Kidney capillary endothelial cell (primary cell): ENCODE results near the gene TNFRSF25.
"Not testable (repeated sequence)": the region's sequence is repeated elsewhere in the genome, so short reads cannot be mapped to it uniquely, and the experiment has no call there.

Experiments
- DNase-seq: peaks from one replicate; pipeline ENCODE4 v3.0.0-alpha.2; 2018; ENCODE audit warnings: low spot score

TNFRSF25 gene

DNA sequence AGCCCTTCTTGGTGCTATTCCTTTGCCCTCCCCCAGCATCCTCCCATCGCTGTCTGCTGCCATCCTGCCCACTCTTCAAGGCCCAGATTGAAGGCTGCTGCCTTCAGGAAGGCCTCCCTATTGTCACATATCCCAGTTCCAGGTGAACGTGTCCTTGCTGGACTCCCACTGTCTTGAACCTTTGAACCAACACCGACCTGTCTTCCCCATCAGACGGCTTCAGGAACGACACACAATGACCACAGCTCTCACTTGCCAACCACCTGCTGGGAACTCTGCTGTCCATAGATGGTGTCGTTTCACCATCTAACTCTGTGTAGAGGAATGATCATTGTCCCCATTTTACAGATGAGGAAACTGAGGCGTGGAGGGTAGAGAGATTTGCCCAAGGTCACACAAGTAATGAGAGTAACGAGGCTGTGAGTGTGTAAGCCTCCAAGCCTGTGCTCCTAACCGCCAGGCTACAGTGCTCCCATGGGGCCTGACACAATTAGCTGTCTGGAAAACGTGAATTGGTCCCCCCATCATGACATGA, 35.4 kb upstream of the TNFRSF25 start:
- DNase-seq, result no peak

DNA sequence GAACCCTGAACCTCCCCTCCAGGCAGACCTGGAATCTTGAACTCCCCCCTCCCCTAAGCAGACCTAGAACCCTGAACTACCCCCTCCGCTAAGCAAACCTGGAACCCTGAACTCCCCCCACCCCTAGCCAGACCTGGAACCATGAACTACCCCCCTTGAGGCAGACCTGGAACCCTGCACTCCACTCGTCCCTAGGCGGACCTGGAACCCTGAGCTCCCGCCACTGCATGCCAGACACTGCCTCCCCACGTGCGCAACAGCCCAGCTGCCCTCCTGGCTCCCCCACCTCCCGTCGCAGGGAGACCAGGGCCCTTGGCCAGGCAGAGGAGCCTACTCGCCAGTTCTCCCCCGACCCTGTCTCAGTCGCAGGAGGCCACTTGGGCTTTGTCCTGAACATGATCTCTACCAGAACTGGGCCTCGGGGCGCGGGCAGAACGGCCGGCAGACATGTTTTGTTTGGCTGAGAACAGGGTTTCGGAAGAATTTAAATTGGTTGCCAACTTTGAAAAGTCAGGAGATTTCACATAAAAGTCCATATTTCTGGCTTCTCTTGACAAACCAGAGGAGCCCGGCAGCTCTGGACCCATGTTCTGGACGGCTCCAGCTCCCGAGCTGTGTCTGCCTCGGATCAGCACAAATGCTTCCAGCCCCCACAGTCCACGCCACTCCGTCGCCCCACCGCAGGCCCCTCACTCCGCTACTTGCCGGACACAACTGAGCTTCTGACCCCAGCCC, 34.7 kb upstream of the TNFRSF25 start:
- DNase-seq, result no peak

DNA sequence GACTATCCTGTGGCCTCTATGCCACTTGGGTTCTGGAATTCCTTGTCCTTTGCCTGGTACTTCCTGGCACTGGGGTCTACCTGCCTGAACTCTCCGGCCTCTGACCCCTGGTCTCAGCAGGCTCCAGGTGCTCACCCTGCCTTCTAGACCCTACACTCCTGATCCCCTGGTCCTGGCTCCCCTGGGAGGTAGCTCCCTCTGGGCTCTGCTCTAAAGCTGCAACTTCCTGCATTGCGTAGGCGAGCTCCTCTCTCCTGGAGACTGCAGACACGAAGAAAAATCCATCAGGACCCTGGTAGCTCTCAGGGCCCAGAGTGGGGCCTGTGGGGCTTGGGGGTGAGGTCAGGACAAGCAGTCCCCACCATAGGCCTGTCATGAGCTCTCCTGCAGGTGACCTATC, 33.3 kb upstream of the TNFRSF25 start:
- no peak for DNase-seq

DNA sequence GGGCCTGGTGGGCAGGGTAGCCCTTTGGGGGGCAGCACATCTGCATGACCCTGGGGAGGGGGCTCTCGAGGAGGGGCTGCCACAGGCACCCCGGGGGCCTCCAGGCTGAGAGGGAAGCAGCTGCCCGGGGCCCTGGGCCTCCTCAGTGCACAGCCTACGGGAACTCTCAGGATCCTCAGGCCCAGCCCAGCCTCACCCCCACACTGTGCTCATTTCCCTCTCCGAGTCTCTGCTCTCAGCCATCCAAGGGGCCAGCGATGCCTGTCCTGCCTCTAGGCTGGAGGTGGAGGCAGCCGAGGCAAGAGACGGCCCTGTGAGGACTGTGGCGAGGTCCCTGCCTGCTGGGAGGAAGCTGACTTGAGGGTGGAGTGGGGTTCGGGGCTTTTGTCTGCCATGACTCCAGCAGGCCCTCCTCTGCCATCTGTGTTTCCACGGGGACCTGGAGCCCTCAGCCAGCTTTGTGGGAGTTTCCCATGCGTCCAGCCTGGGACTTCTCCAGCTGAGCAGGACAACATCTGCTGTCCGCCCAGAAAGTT, 32.7 kb upstream of the TNFRSF25 start:
- no peak for DNase-seq

DNA sequence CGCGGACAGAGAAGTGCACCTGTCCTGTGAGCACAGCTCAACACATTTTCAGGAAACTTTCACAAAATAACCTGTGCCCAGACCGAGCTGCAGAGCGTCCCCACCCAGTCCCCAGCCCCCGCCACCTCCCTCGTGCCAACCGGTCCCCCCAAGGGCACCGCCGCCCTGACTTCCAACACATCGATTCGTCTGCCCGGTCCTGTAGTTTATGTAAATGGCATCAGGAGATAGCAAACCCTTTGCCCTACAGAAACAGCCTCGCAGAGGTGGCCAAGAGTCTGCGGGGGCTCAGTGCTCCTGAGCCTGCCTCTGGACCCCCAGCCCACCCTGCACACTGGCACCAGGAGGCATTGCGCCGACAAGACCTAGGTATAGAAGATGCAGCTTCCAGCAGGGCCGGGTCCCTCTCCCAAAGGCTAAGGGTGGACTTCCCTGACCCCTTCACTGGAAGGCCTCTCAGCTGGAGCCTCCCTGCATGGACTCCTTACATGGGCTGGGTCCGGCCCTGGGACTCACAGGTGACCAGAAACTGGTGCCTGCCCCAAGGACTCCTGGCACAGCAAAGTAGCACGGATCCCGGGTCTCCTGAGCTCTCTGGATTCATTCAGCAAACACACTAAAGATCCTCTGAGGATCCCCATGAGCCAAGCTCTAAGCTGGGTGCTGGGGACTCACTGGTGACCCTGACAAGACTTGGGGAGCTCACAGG, 32.0 kb upstream of the TNFRSF25 start:
- no peak for DNase-seq

DNA sequence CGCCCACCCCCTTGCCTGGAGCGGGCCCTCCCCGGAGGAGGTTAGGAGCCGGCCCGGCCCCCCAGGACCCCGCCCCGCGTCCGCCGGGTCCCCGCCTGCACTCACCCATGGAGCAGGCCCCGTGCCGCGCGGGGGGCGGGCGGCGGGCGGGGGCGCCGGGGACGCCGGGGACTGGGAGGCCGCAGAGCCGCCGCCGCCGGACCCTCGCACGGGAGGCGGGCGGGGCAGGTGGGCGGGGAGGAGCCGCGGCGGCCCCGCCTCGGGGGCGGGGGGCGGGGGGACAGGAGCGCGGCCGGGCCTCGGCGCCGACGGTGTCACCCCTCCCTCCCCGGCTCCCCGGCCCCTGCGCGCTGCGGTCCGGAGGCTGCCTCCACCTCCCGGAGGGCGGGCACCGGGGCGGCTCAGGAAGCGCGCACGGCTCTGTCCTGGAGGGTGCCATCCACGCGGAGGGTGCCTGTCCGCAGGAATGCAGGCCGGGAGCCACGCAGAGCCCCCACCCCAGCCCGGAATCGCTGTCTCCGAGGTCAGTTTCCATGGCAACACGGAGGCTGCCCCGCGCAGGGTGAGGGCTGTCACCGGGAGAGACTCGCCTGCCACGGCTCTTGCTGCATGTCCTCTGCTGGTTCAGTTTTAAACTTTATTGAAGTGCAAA, 31.4 kb upstream of the TNFRSF25 start:
- no peak for DNase-seq

DNA sequence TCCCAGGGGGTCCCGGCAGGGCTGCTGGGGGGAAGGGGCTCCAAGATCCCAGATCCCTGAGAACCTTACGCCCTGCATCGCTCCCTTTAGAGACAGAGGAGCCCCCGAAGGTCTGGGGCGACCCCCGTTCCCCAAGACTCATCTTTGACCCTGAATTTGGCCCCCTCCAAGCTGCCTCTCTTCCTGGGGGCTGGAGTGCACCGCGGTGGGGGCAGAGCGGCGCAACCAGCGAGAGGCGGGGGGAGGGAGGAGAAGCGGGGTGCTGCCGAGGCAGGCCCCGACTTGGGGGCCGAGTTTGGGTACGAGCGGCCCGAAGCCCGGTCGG, 30.9 kb upstream of the TNFRSF25 start:
- DNase-seq, result no peak

DNA sequence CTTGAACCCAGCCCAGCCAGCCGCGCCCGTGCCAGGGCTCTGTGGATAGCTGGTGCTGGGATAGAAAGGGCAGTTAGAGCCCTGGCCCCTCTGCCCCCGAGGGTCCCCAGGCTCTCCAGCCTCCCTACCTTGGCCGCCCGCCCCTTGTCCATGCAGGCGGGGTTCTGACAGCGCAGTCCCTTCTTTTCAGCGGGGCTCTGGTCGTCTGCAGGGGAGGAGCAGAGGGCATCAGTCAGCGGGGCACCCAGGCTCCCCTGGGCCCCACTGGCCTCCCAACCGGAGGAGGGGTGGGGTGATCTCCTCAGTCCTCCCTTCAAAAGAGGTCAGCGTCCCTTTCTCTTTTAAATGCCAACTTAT, 30.4 kb upstream of the TNFRSF25 start:
- DNase-seq, result no peak

DNA sequence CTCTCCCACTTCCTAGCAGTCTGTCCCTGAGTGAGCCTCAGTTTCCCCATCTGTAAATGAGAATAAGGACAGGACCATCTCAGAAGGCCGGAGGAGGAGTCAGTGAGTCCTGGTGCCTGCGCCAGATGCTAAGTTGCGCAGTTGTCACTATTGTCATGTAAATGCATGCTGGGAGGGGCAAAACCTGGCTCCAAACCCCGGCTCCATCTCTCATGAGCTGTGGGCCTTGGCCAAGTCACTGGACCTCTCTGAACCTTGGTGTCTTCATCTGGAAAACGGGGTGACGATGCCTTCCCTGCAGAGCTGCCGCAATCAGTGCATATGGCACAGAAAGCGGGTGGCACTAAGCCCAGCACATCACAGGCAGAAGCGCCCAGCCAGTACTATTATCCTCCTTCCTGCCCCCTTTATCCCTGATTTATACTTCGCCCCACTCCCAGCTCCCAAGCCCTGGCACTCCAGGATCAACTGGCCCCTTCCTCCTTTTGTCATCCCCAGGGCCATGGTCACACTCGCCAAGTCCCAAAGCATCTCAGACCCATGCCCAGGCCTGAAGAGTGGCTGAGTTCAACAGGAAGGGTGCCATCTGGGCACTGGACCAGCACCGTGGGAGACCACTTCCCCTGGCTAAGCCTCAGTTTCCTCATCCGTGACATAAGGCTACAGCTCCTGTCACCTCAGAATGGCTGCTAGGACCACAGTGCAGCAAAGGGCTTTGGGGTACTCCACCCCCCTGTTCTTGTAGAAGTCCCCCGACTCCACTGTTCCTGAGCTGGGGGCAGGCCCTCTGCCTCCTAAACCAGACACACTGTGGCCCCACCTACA, 29.8 kb upstream of the TNFRSF25 start:
- no peak for DNase-seq

DNA sequence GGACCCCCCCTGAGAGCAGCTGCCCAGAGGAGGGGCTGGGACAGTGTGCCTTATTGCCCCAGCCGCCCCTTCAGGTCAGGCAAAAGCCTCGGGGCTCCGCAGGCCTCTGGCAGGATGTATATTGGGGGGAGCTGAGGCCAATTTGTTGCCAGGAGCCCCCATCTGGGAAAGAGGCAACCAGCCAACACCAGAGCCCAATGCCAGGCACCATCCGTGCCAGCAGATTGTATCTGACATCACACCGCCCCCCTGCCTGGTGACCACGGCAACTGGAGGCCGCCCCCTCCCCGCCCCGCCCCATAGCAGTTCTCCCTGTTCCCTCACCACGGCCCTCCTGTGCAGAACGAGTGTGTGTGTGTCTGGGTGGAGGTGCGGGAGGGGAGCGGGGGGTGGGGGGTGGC, 29.1 kb upstream of the TNFRSF25 start:
- no peak for DNase-seq

DNA sequence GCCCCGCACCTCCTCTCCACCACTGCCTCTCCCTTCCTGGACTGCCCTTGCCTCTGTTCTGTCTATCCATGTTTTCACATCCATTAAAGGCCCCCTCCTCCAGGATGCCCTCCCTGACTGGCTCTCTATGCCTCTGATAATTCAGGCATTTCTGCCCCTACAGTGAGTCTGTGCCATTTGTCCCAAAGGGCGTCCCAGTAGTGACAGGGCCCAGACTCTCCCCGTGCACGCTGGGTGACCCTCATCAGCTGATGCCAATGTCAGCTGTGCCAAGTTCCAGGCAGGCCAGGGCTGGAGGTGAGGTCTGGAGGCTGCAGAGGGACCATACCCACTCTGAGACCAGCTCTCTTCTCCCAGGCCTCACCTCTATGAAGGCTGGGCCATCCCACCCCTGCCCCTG, 28.7 kb upstream of the TNFRSF25 start:
- DNase-seq, result no peak

DNA sequence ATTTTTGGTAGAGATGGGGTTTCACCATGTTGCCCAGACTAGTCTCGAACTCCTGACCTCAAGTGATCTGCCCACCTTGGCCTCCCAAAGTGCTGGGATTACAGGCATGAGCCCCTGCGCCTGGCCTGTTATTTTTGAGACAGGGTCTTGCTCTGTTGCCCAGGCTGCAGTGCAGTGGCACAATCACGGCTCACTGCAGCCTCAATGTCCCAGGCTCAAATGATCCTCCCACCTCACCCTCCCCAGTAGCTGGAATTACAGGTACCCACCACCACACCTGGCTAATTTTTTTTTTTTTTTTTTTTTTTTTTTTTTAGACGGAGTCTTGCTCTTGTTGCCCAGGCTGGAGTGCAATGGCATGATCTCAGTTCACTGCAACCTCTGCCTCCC, 27.9 kb upstream of the TNFRSF25 start:
- DNase-seq, result not testable (repeated sequence)

DNA sequence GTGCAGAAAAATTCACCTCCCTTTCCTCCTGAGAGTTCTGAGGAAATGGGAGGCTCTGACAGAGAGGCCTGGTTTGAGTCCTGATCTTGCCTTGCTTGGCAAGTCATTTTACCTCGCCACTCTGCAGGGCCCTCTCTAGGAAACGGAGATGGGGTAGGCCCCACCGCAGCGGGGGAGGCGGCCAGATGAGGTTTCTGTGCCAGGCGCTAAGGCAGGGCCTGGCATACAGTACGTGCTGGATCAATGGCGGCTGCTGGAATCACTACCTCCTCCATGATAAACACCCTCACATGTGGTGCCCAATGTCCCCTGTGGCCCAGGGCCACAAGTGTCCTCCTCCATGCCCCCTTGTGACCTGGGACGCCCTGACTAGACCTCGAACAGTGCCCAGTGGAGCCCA, 26.0 kb upstream of the TNFRSF25 start:
- no peak for DNase-seq

DNA sequence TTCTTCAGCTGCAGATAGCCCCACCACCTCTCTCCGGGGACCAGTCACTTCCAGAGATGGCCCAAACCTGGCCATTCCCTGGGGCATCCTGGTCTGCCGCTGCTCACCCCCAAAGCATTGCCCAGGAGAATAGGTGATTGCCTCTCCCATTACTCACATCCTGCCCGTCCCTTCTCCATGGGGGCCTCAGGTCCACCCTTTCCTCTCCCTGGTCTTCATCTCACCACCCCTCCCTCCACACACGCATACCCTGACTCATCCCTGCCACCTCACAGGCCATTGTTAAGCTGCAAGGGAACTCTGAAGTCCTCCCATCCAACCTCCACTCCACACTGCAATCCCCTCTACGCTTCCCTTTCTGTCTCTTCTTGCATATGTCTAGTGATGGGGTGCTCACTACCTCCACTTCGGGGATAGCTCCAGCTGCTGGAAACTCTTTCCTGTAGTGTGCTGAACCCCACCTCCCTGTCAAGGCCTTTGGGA, 25.5 kb upstream of the TNFRSF25 start, which contains the start of gene PLEKHG5:
PLEKHG5 (minus strand) TSS at position 188 of the 483 bp plus-strand sequence. CDS start 14,096 bp downstream, outside the sequence.
- peak; percentile 92 for DNase-seq

DNA sequence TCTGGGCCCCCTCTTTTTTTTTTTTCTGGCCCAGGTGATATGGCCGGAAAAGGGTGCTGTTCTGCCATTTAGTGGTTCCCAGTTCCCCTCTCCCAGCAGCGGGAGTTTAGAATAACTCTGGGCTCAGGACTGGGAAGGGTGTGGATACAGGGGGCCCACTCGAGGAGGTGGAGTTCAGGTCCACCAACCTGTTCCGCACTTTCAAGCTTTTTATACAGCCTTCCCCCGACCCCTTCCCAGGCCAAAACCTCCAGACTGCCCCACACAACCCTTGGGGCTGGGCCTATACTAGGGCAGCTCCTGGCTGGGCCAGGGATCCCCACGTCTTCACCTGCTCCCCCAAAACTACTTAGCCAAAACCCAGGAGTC, 25.1 kb upstream of the TNFRSF25 start:
- DNase-seq, result no peak

DNA sequence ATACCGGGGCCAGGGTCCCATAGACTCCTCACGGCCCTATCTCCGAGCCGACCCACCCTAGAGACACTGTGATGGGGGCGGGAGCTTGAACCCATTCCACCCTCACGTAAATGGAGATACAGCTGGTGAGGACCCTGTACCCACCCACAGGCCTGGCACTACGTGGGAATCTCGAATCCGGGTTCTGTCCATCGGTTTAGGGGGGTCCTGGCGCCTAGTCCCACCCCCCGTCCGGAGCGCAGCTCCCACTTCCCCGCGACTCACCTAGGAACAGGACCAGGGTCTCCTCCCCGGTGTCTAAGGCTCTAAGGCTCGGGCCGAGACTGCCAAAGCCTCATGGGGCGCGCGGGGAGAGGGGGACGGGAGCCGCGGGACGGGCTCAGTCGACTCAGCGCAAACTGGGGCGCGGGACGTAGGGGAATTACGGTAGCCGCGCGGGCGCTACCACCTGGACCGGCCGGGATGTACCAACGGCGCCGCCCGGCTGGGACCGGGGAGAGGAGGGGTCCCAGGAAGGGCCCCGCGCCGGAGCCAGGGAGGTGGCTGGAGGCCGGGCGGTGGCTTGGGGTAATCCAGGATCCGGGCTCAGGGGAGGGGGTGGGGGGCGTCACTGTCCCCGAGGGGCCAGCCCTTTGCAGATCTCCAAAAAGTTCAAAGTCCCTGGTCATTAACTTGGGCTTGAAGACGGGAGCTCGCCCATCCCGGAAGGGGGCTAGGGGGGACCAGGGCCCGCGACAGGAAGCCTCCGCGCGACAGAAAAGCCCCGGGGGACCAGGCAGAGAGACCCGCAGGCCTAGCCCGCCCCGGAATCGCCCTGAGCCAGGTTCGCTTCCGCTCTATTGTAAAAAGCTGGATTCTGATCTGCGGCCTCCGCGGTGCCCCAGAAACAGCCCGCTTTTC, 24.5 kb upstream of the TNFRSF25 start:
- DNase-seq, result no peak

DNA sequence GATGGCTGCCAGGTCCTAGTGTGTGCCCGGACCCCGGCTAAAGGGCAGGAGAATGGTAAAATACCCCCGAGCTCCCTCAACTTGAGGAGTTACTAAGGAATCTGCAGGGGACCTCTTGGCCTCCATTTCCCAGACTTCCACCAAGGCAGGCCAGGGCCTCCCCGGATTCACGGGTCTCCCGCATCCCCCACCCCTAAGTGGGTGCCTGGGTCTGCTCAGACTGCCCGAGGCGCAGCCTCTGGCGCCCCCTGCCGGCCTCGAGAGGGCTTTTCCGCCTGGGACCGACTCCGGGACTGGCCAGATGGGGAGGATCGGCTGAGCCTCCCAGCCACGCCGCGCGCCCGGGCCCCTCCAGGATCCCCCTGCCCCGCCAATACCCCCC, 23.8 kb upstream of the TNFRSF25 start:
- DNase-seq, result peak; percentile 72

DNA sequence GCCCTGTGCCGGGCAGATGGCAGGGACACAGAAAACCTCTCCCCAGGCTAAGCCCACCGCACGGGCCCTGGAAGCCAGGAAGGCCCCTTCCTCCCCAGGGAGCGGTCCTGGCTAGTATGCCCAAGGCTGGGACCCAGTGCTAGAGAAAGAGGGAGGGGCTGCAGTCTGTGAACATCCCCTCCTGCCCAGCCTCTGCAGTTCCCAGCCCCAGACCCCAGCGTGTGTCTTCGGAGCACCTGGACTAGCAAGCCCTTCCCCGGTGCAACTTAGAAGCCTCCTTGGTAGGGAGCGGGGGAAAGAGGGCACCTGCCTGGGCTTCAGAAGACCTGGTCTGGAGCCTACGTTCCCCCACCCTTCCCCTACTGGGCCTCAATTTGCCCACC, 23.4 kb upstream of the TNFRSF25 start:
- no peak for DNase-seq

DNA sequence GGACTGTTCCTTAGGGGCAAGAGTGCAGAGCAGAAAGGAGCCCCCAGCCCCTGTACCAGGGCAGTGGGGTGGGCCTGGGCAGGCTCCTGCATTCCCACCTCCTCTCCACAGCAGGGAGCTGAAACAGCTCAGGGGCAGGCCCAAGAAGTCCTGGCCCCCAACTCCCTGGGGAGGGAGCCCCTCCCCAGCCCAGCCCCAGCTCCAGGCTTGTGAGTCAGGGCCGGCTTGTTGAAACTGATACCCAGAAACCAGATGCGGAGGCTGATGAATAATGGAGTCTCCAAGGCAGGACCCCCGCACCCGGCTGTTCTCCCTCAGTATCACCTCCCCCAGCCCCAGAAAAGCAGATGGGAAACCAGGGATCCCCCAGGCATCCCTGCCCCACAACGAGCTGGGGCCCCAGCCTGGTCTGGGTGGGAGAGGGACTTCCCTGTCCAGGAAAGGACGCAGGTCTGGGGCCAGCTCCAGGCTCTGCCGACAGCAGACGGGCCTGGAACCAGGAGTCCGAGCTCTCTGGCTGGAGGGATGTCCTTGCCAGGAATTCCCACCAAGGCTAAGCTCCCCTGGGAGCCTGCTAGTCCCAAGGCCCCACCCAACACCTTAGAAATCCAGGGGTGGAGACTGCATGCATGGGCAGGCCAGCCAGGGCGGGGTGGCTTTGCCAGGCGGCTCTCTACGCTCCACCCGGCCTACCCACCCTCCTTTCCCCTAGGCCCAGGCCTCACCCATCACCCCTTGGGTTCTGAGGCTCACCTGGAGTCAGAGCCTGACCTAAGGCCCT, 22.8 kb upstream of the TNFRSF25 start:
- no peak for DNase-seq
